WTC11 (cell line): ENCODE results near the gene AKAP6. TPM values are rescaled to one million over a fixed set of nuclear protein-coding genes. Genes with fewer than 3 reads are reported as not detected.

Source experiments
- ATAC-seq: fragments of 200-7000 bp; cut with Tn5 transposase; 2 replicates; pipeline ENCODE4 v1.10.0; 2021; ENCODE audit warnings: mild to moderate bottlenecking, moderate library complexity
- CTCF ChIA-PET: fragments of 300-600 bp; sonication (Branson Sonifier 250); formaldehyde crosslinking; loops from one replicate; lab custom pipeline; 2021; ENCODE audit warnings: antibody characterized with exemption; lab: Charles Lee
- POLR2A ChIA-PET: fragments of 350-600 bp; sonication (Branson Sonifier 250); formaldehyde crosslinking; loops from one replicate; lab custom pipeline; 2021; ENCODE audit warnings: antibody characterized with exemption; lab: Charles Lee
- DNase-seq: peaks from one replicate; pipeline ENCODE4 v3.0.0; 2021; ENCODE audit warnings: low spot score
- H3K27ac Mint-ChIP-seq: 2 replicates; pipeline ENCODE4 v1.8.0; 2021; ENCODE audit warnings: mixed read lengths
- H3K27me3 Mint-ChIP-seq: 2 replicates; pipeline ENCODE4 v1.8.0; 2021; ENCODE audit warnings: low read depth, mild to moderate bottlenecking, moderate library complexity, mixed read lengths
- H3K36me3 Mint-ChIP-seq: 2 replicates; pipeline ENCODE4 v1.8.0; 2021; ENCODE audit warnings: mixed read lengths
- H3K4me1 Mint-ChIP-seq: 2 replicates; pipeline ENCODE4 v1.8.0; 2022; ENCODE audit warnings: mixed read lengths
- H3K4me3 Mint-ChIP-seq: 2 replicates; pipeline ENCODE4 v1.8.0; 2021; ENCODE audit warnings: mild to moderate bottlenecking, moderate library complexity, mixed read lengths
- H3K9me3 Mint-ChIP-seq: 2 replicates; pipeline ENCODE4 v1.8.0; 2021; ENCODE audit warnings: mixed read lengths
- ARID4B ChIP-seq: sonication (generic); formaldehyde crosslinking; IDR thresholded peaks from 2 replicates; pipeline ENCODE4 v1.8.0; 2023; ENCODE audit warnings: missing genetic modification reagents, mild to moderate bottlenecking, borderline replicate concordance
- ATF3 ChIP-seq: sonication (generic); formaldehyde crosslinking; conservative IDR thresholded peaks from 2 replicates; pipeline ENCODE4 v1.8.1; 2022; ENCODE audit warnings: mild to moderate bottlenecking, missing genetic modification reagents
- ATF6 ChIP-seq: sonication (generic); formaldehyde crosslinking; IDR thresholded peaks from 2 replicates; pipeline ENCODE4 v1.8.1; 2023; ENCODE audit warnings: mild to moderate bottlenecking, missing genetic modification reagents
- CREB1 ChIP-seq: sonication (generic); formaldehyde crosslinking; IDR thresholded peaks from 2 replicates; pipeline ENCODE4 v1.8.0; 2023; ENCODE audit warnings: mild to moderate bottlenecking, missing genetic modification reagents
- CREM ChIP-seq: sonication (generic); formaldehyde crosslinking; IDR thresholded peaks from 2 replicates; pipeline ENCODE4 v1.8.1; 2022; ENCODE audit warnings: mild to moderate bottlenecking, missing genetic modification reagents, moderate library complexity
- E2F1 ChIP-seq: sonication (generic); formaldehyde crosslinking; IDR thresholded peaks from 2 replicates; pipeline ENCODE4 v1.8.0; 2022; ENCODE audit warnings: mild to moderate bottlenecking, missing genetic modification reagents
- ELF4 ChIP-seq: sonication (generic); formaldehyde crosslinking; IDR thresholded peaks from 2 replicates; pipeline ENCODE4 v1.8.1; 2022; ENCODE audit warnings: low read depth, mild to moderate bottlenecking, moderate library complexity, missing genetic modification reagents
- ESRRA ChIP-seq: sonication (generic); formaldehyde crosslinking; IDR thresholded peaks from 2 replicates; pipeline ENCODE4 v1.8.1; 2022; ENCODE audit warnings: mild to moderate bottlenecking, missing genetic modification reagents, borderline replicate concordance
- FOXP1 ChIP-seq: sonication (generic); formaldehyde crosslinking; IDR thresholded peaks from 2 replicates; pipeline ENCODE4 v1.8.0; 2022; ENCODE audit warnings: missing genetic modification reagents, mild to moderate bottlenecking, moderate library complexity, borderline replicate concordance
- GABPB1 ChIP-seq: sonication (generic); formaldehyde crosslinking; IDR thresholded peaks from 2 replicates; pipeline ENCODE4 v1.8.1; 2023; ENCODE audit warnings: mild to moderate bottlenecking, missing genetic modification reagents
- GTF2I ChIP-seq: fragments of 250-450 bp; sonication (Bioruptor Pico); conservative IDR thresholded peaks from 2 replicates; pipeline ENCODE4 v1.4.0; 2021; ENCODE audit warnings: mild to moderate bottlenecking
- MXD4 ChIP-seq: fragments of 250-450 bp; sonication (Bioruptor Pico); IDR thresholded peaks from 2 replicates; pipeline ENCODE4 v1.8.0; 2021; ENCODE audit warnings: mild to moderate bottlenecking, moderate library complexity, borderline replicate concordance
- NFYB ChIP-seq: sonication (generic); formaldehyde crosslinking; conservative IDR thresholded peaks from 2 replicates; pipeline ENCODE4 v1.8.0; 2022; ENCODE audit warnings: low read depth, missing genetic modification reagents
- NR3C1 ChIP-seq: sonication (generic); formaldehyde crosslinking; conservative IDR thresholded peaks from 2 replicates; pipeline ENCODE4 v1.8.1; 2023; ENCODE audit warnings: low read depth, mild to moderate bottlenecking, missing genetic modification reagents
- SMAD4 ChIP-seq: sonication (generic); formaldehyde crosslinking; IDR thresholded peaks from 2 replicates; pipeline ENCODE4 v1.8.0; 2022; ENCODE audit warnings: mild to moderate bottlenecking, missing genetic modification reagents
- STAT6 ChIP-seq: sonication (generic); formaldehyde crosslinking; conservative IDR thresholded peaks from 2 replicates; pipeline ENCODE4 v1.8.1; 2023; ENCODE audit warnings: mild to moderate bottlenecking, low read depth, missing genetic modification reagents, moderate library complexity
- USF2 ChIP-seq: sonication (generic); formaldehyde crosslinking; IDR thresholded peaks from 2 replicates; pipeline ENCODE4 v1.8.1; 2023; ENCODE audit warnings: mild to moderate bottlenecking, missing genetic modification reagents, moderate library complexity
- ZBTB43 ChIP-seq: sonication (generic); formaldehyde crosslinking; IDR thresholded peaks from 2 replicates; pipeline ENCODE4 v1.8.1; 2023; ENCODE audit warnings: mild to moderate bottlenecking, missing genetic modification reagents
- ZNF263 ChIP-seq: sonication (generic); formaldehyde crosslinking; IDR thresholded peaks from 2 replicates; pipeline ENCODE4 v1.8.1; 2022; ENCODE audit warnings: low read depth, mild to moderate bottlenecking, moderate library complexity, missing genetic modification reagents
- ZNF512 ChIP-seq: sonication (generic); formaldehyde crosslinking; IDR thresholded peaks from 2 replicates; pipeline ENCODE4 v1.8.1; 2022; ENCODE audit warnings: missing genetic modification reagents, borderline replicate concordance
- total RNA-seq: library from RNA; stranded (reverse); gene quantifications from 3 replicates; pipeline ENCODE4 v1.2.3, GENCODE V29; 2021

AKAP6 gene
- total RNA-seq, 1 experiment from 2014 or later = 0.63 TPM

- POLR2A ChIA-PET = no interaction called here
- DNase-seq = no peak
- Mint-ChIP-seq H3K27me3 (no peaks in the 10 kb centered on the region; the same call in 1 of the 2 replicates), H3K4me3 (no peak overlapping the region)
- ATAC-seq = no peak
- CTCF ChIA-PET = no interaction called here
- TF ChIP-seq CREB1 (CRISPR knock-in tag) (no peak), ATF6 (CRISPR knock-in tag) (no peak), ZBTB43 (CRISPR knock-in tag) (no peak), SMAD4 (CRISPR knock-in tag) (no peak), NFYB (no peak), USF2 (CRISPR knock-in tag) (no peak), GABPB1 (CRISPR knock-in tag) (no peak), CREM (CRISPR knock-in tag) (no peak), NR3C1 (CRISPR knock-in tag) (no peak), ELF4 (no peak), FOXP1 (CRISPR knock-in tag) (no peak), ESRRA (CRISPR knock-in tag) (no peak), STAT6 (CRISPR knock-in tag) (no peak)
- TF ChIP-seq, all 79 proteins: peak for 0
- H3K4me1 Mint-ChIP-seq = peaks cover 15% of the 10 kb centered on the region
- no peaks in the 10 kb centered on the region for H3K36me3 Mint-ChIP-seq
- H3K9me3 Mint-ChIP-seq = no peaks in the 10 kb centered on the region
- no peak overlapping the region for H3K27ac Mint-ChIP-seq
Observed at GRCh38 chr14:32478050-32478449, 149.0 kb downstream of the AKAP6 start.

GRCh38 chr14:32480337-32480736, 151.2 kb downstream of the AKAP6 start:
- Mint-ChIP-seq H3K4me1 (peaks cover 3% of the 10 kb centered on the region; the same call in 1 of the 2 replicates), H3K9me3 (peaks cover 2% of the 10 kb centered on the region; the same call in 1 of the 2 replicates), H3K4me3 (no peak overlapping the region), H3K27me3 (no peaks in the 10 kb centered on the region; the same call in 1 of the 2 replicates), H3K27ac (no peak overlapping the region)
- ChIA-PET POLR2A (no interaction called here), CTCF (no interaction called here)
- no peak for TF ChIP-seq ATF3 (CRISPR knock-in tag)
- no peak for TF ChIP-seq MXD4
- no peak for TF ChIP-seq ZNF263 (CRISPR knock-in tag)
- TF ChIP-seq FOXP1 (CRISPR knock-in tag) = no peak
- TF ChIP-seq GTF2I = no peak
- TF ChIP-seq ZNF512 (CRISPR knock-in tag) = no peak
- TF ChIP-seq ARID4B (CRISPR knock-in tag) = no peak
- no peak for TF ChIP-seq E2F1 (CRISPR knock-in tag)
- TF ChIP-seq, all 79 proteins: peak for 0
- H3K36me3 Mint-ChIP-seq = no peaks in the 10 kb centered on the region
- no peak for DNase-seq
- ATAC-seq = no peak
